H1 (cell line): ENCODE data around the gene ZNF618. TPM values are rescaled to one million over a fixed set of nuclear protein-coding genes. Genes with fewer than 3 reads are reported as not detected.

ENCODE experiments used
- ATF2 ChIP-seq: IDR thresholded peaks from 2 replicates; pipeline ENCODE4 v1.6.1; 2012; ENCODE audit warnings: low read length, inconsistent platforms
- BCL11A ChIP-seq, 2 experiments: IDR thresholded peaks; one replicate each; pipeline ENCODE4 v1.6.1; 2011; ENCODE audit warnings: low read depth in 2 of 2, low read length in 2 of 2, mild to moderate bottlenecking in 2 of 2
- BRCA1 ChIP-seq: IDR thresholded peaks from 2 replicates; pipeline ENCODE4 v1.6.1; 2012; ENCODE audit warnings: low read depth, low read length, improper control_type of control experiment
- CHD7 ChIP-seq: fragments of 300-600 bp; sonication (generic); IDR thresholded peaks from 2 replicates; pipeline ENCODE4 v1.7.1; 2012; ENCODE audit warnings: low read length, moderate library complexity, mild to moderate bottlenecking, inconsistent platforms; ENCODE audit not compliant: insufficient replicate concordance
- CTBP2 ChIP-seq: IDR thresholded peaks from 2 replicates; pipeline ENCODE4 v1.7.0; 2011; ENCODE audit warnings: borderline replicate concordance, mild to moderate bottlenecking, moderate library complexity, mixed read lengths, low read length; ENCODE audit not compliant: insufficient read depth, insufficient read length
- GTF2F1 ChIP-seq: IDR thresholded peaks from 2 replicates; pipeline ENCODE4 v1.6.1; 2012; ENCODE audit warnings: low read depth, low read length, improper control_type of control experiment, borderline replicate concordance
- NANOG ChIP-seq: IDR thresholded peaks from 2 replicates; pipeline ENCODE4 v1.6.1; 2011; ENCODE audit warnings: low read length, low read depth, mild to moderate bottlenecking, inconsistent platforms; ENCODE audit not compliant: insufficient read depth, poor library complexity, severe bottlenecking
- RNF2 ChIP-seq: fragments of 200-900, 300-1000 bp; sonication (generic); IDR thresholded peaks from 2 replicates; pipeline ENCODE4 v1.7.1; 2016; ENCODE audit warnings: borderline replicate concordance, low read depth, mild to moderate bottlenecking, antibody characterized with exemption, low read length; ENCODE audit not compliant: poor library complexity, severe bottlenecking; ENCODE audit errors: missing control alignments
- SP4 ChIP-seq: IDR thresholded peaks from 2 replicates; pipeline ENCODE4 v1.6.1; 2012; ENCODE audit warnings: low read length, inconsistent platforms
- polyA plus RNA-seq, 7 experiments: library from polyadenylated mRNA; depleted of rRNA in 3 of 7; stranded (reverse) in 5 of 7; unstranded in 2 of 7; fragments of >200 nt in 5 of 7; fragments of 200-250 nt in 2 of 7; gene quantifications; 1 replicate in 5 of 7; 2 replicates in 1 of 7; 4 replicates in 1 of 7; pipeline versions ENCODE4 v1.2.1 to v1.2.3, GENCODE V29; 2011 to 2013; ENCODE audit warnings: missing spikeins in 2 of 7, mixed read lengths in 2 of 7
- total RNA-seq: library from RNA; stranded (reverse); fragmentation: NEBNext Ultra II Directional; extraction: Animal tissue kit (Norgen Biotek cat#: 25700); gene quantifications from 2 replicates; pipeline ENCODE4 v1.2.1, GENCODE V29; 2021

The ZNF618 gene
- total and polyA plus RNA-seq, 2 of the 8 experiments (the other 6 are each of a cell fraction or from before 2014, with no cell fraction given), result 9.6 to 28.5 TPM

GRCh38 chr9:113898151-113898550, 22.0 kb downstream of the ZNF618 start (continued):
- TF ChIP-seq CHD7 (no peak), BCL11A (IDR thresholded peaks at IDR 0.05; ENCODE audit: low read depth in 2 of 2, low read length in 2 of 2) (no peak), SP4 (no peak), NANOG (no peak), BRCA1 (no peak), GTF2F1 (no peak), CTBP2 (no peak), RNF2 (no peak), ATF2 (no peak)
